ENCODE data around the gene PCNX1.

DNA sequence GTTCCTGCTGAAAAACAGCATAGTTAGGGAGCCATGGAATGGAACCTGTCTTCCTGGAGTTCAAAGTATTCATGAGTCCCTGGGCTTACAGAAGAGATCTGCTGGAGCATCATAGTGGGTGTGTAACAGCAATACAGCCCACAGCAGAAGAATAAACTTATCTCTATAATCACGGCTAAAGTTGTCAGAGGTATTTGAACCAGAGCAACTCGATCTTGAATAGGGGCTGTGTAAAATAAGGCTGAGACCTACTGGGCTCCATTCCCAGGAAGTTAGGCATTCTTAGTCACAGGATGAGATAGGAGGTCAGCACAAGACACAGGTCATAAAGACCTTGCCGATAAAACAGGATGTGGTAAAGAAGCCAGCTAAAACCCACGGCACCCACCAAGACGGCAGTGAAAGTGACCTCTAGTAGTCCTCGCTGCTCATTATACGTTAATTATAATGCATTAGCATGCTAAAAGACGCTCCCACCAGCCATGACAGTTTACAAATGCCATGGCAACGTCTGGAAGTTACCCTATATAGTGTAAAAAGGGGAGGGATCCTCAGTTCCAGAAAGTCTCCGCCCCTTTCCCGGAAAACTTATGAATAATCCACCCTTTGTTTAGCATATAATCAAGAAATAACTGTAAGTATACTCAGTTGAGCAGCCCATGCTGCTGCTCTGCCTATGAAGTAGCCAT lies 223.4 kb downstream of the PCNX1 start:
- TF ChIP-seq, protein P1, sequence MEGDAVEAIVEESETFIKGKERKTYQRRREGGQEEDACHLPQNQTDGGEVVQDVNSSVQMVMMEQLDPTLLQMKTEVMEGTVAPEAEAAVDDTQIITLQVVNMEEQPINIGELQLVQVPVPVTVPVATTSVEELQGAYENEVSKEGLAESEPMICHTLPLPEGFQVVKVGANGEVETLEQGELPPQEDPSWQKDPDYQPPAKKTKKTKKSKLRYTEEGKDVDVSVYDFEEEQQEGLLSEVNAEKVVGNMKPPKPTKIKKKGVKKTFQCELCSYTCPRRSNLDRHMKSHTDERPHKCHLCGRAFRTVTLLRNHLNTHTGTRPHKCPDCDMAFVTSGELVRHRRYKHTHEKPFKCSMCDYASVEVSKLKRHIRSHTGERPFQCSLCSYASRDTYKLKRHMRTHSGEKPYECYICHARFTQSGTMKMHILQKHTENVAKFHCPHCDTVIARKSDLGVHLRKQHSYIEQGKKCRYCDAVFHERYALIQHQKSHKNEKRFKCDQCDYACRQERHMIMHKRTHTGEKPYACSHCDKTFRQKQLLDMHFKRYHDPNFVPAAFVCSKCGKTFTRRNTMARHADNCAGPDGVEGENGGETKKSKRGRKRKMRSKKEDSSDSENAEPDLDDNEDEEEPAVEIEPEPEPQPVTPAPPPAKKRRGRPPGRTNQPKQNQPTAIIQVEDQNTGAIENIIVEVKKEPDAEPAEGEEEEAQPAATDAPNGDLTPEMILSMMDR (conservative IDR thresholded peaks at IDR 0.05 in 1 of 2, IDR thresholded peaks at IDR 0.05 in 1 of 2; ENCODE audit: low read depth in 1 of 2, low read length in 2 of 2) = no peak
- no peak for TF ChIP-seq EZH2 (IDR thresholded peaks at IDR 0.05; ENCODE audit: low read length, missing control alignments)
